ENCODE data around the gene C10orf71.

C10orf71 gene

DNA sequence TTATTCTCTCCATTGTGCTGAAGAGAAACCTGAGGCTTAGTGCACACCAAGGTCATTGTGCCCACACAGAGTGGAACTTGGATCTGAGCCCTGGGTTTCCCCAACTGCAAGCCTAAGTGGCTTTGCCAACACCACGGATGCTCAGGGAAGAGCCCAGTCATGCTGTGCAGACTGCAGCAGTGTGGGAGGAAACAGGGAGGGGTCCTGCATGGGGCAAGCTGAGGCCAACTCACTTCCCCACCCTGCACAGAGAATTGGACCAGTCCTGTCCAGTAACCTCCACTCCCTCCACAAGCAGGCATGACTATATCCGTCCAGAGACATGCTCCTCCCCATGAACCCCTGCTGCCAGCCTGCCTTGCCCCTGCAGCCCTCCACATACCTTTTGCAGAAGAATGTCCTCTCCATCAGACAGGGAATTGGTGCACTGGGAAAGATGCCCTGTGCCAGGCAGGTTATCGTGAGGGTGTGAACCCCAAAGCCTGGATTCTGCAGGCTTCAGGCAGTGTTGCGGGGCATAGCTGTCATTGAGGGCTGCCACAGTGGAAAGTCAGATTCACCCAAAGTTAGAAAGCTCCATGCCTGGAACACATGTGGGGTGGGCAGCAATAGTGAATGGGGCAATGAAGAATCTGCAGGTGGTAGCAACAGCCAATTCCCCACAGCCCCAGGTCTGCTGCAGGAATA lies 52.0 kb downstream of the C10orf71 start:
- no peak for DNase-seq (ENCODE audit: low read depth)
- no peak overlapping the region for H3K4me3 ChIP-seq (ENCODE audit: low read depth, low read length)
- TF ChIP-seq CTCF (IDR thresholded peaks at IDR 0.05; ENCODE audit: low read depth, low read length, missing control alignments): no peak
- in situ Hi-C loops (cut with HindIII; ENCODE audit: low sequenced_read_pairs): no loop called here

DNA sequence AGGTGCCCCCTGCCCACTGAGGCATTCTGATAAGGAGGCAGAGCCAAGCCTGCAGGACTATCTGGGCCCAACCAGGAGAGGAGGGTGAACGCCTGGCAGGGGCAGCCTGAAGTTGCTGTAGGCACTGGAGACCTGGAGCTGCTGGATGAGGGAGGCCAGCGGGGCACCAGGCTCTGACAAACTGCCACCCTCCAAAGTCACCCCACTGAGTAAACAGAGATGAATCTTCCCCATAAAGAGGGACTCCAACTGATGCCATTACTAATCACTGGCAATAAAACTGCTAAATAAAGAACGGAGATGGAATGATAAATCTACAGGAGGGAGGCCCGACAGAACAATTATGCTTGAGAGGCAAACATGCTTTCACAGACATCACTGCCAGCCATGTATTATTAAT lies 52.7 kb downstream of the C10orf71 start:
- no peak overlapping the region for H3K4me3 ChIP-seq (ENCODE audit: low read depth, low read length)
- TF ChIP-seq CTCF (IDR thresholded peaks at IDR 0.05; ENCODE audit: low read depth, low read length, missing control alignments): no peak
- DNase-seq (ENCODE audit: low read depth): no peak
- in situ Hi-C loops (cut with HindIII; ENCODE audit: low sequenced_read_pairs): no loop called here

- in situ Hi-C loops (cut with HindIII; ENCODE audit: low sequenced_read_pairs): no loop called here
- TF ChIP-seq CTCF (IDR thresholded peaks at IDR 0.05; ENCODE audit: low read depth, low read length, missing control alignments): no peak
- DNase-seq (ENCODE audit: low read depth): no peak
Observed at GRCh38 chr10:49352323-49352722, 53.4 kb downstream of the C10orf71 start.

GRCh38 chr10:49353026-49353894 lies 54.3 kb downstream of the C10orf71 start:
- no peak overlapping the region for H3K4me3 ChIP-seq (ENCODE audit: low read depth, low read length)
- in situ Hi-C loops (cut with HindIII; ENCODE audit: low sequenced_read_pairs): no loop called here
- DNase-seq (ENCODE audit: low read depth): no peak
- TF ChIP-seq CTCF (IDR thresholded peaks at IDR 0.05; ENCODE audit: low read depth, low read length, missing control alignments): no peak

More at GRCh38 chr10:49352323-49352722, 53.4 kb downstream of the C10orf71 start:
- H3K4me3 ChIP-seq (ENCODE audit: low read depth, low read length): no peak overlapping the region

DNA sequence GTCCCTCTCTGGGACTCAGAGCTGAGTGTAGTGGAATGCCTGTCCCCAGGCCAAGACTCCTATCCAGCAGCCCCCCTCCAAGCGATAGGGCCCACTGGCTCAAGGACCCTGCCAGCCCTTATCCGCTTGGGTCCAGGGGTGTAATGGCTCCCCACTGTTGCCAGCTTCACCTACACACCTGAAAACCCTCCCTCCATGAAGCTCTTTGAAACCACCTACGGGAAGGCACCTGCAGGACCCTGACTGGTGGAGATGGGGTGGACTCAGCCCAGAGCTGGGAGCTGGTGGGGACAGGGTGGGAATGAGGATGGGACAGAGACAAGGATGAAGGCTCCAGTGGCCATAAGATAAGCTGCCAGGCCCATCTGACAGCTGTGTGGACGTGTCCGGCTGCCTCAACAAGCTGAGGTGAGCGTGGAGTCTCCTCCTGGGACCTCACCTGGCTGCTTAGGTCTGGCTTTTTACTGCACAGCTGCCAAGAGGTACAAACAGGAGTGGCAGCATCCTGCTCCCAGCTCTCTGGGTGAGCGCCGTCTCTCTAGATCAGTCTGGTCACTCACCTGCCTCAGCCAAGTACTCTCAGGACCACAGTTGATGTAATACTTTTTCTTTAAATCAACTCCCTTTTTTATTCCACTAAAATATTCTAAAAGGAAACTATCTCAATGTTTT lies 55.1 kb downstream of the C10orf71 start:
- DNase-seq (ENCODE audit: low read depth): no peak
- TF ChIP-seq CTCF (IDR thresholded peaks at IDR 0.05; ENCODE audit: low read depth, low read length, missing control alignments): no peak
- no peak overlapping the region for H3K4me3 ChIP-seq (ENCODE audit: low read depth, low read length)

GRCh38 chr10:49354593-49354992 lies 55.6 kb downstream of the C10orf71 start:
- H3K4me3 ChIP-seq (ENCODE audit: low read depth, low read length): no peak overlapping the region
- TF ChIP-seq CTCF (IDR thresholded peaks at IDR 0.05; ENCODE audit: low read depth, low read length, missing control alignments): no peak
- no peak for DNase-seq (ENCODE audit: low read depth)
- in situ Hi-C loops (cut with HindIII; ENCODE audit: low sequenced_read_pairs): no loop called here

More for the DNA sequence above, 55.1 kb downstream of the C10orf71 start:
- in situ Hi-C loops (cut with HindIII; ENCODE audit: low sequenced_read_pairs): no loop called here
